NCI-H128 (cell line): ENCODE data around the gene FAM124A.

ENCODE experiments used
- DNase-seq: peaks from one replicate; lab custom pipeline; 2025; ENCODE audit not compliant: unreplicated experiment; lab: John Stamatoyannopoulos, UW

Gene FAM124A

DNA sequence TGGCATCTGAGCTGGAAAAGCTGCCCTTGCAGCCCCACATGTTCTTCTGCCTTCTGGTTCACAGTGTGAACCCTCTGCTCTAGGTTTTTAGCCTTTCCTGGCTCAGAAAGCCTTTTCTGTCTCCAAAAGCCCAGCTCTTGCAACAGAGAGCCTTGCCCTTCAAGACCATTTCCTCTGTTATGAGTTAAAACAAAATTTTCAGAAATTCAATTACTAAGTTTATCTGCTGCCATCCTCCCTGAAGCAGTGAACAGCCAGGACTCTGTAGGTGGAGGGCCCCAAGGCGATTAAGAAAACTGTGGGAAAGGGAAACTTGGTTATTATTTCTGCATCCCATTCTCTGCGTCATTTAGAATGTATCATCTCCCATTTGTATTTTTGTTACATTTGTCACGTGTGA lies 18.8 kb downstream of the FAM124A start:
- no peak for DNase-seq

DNA sequence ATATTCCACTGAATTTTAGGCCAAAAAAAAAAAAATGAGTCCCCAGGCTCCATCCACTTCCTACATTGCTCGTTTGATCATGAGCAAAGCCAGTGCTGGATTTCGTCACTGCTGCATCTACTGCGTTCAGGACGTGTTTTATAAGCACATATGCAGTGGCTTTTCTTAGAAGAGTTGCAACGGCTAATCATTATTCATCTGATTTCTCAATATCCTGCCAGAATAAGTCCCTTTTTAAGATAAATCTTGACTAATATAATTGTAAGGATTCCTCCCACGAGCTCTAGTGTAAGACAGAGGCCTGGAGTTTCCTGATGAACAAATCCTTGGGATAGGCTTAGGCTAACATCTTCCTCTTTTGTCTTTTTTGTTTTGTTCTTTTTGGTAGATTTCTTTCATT lies 19.5 kb downstream of the FAM124A start:
- no peak for DNase-seq

DNA sequence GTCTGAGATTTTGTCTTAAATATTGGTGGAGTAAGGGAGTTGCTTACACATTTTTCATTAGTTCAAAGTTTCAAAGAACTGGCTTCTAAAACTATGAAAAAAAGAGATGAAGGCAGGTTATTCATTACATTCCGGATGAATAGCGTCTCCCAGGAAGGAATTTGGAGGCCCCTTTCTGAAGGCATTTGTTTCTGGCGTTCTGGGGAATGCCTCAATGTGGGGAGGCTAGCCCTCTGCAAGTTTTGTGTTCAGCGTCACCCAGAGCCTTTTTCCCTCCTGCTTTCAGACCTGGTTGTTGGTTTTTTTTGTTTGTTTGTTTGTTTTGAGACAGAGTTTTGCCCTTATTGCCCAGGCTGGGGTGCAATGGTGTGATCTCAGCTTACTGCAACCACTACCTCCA lies 21.0 kb downstream of the FAM124A start:
- no peak for DNase-seq

DNA sequence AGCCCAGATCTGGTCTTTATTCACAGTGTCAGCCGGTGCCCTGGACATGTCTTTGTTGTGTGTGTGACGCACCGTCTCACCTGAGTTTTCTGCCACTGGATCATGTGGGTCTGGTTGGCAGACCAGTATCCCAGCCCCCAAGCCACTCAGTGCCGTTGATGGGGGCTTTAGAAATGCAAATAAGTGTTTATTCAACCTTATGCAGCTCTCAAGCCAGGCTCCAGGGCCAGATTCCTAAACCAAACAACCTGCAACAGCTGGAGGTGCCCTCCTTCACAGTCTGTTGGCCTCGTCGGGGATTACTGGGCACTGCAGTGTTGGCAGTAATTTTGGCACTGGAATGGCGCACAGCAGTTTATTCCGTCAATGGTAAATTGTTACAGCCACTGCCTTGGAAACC lies 21.6 kb downstream of the FAM124A start:
- no peak for DNase-seq

DNA sequence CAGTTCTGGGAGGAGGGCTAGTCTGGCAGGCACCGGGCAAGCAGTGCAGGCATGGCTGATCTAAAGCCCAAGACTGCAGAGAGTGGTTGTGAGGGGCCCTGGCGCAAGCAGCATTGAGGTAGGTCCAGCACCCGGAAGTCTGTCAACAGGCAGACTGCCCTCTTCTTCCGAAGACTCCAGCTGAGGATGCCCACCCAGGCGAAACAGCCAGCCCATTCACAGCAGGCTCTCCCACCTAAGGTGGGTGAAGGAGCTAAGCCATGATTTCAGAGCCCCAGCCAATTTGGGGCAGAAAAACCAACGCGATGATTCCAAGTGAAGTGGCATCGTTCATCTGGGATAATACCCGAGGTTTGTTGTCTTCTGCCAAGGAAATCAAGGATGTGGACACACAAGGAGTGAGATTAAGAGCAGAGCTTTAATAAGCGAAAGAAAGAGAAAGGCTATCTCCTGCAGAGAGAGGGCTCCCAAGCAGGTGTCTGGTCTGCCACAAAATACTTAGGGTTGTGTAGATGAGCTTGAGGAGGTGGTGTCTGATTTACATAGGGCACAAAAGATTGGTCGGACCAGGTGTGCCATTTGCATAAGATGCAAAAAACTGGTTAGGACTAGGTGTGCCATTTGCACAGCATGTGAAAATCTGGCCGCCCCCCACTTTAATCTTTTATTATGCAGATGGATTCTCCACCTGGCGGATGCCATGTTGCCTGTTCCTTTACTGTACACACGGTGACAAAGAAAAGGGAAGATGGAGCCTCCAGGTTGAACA lies 22.6 kb downstream of the FAM124A start:
- DNase-seq, result no peak

DNA sequence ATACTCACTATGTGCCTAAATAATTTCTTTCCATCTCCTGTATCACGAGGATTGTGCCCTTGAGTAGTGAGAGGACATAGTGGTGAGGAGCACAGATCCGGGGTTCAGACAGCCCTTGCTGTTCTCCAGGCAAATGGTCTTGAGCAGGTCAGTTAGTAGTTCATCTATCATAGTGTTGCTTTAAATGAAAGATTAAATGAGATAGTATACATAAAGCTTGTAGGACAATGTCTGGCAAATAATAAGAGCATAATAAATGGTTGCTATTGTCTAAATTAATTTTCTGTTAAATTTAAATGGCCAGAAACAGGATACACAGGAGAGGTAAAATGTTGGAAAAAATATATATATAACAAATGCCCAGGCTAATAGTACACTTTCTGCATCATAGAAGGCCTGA lies 23.4 kb downstream of the FAM124A start:
- no peak for DNase-seq

DNA sequence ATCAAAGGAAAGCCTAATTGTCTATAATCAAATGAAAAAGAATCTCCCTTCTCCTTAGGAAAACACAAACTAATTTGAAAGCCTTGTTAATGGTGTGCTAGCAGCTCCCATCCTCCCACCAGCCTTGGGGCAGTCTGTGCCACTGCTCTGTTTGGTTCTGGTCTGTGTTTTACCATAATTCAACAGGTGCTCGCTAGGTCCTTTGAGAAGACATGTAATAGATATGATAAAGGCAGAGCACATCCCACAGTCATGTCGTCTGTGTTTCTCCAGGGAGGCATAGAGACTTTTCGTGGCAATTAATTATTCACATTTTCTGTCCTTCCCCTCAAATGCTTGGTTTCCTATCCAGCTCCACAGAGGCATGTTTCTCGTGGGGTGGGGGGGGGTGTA lies 23.8 kb downstream of the FAM124A start:
- no peak for DNase-seq

DNA sequence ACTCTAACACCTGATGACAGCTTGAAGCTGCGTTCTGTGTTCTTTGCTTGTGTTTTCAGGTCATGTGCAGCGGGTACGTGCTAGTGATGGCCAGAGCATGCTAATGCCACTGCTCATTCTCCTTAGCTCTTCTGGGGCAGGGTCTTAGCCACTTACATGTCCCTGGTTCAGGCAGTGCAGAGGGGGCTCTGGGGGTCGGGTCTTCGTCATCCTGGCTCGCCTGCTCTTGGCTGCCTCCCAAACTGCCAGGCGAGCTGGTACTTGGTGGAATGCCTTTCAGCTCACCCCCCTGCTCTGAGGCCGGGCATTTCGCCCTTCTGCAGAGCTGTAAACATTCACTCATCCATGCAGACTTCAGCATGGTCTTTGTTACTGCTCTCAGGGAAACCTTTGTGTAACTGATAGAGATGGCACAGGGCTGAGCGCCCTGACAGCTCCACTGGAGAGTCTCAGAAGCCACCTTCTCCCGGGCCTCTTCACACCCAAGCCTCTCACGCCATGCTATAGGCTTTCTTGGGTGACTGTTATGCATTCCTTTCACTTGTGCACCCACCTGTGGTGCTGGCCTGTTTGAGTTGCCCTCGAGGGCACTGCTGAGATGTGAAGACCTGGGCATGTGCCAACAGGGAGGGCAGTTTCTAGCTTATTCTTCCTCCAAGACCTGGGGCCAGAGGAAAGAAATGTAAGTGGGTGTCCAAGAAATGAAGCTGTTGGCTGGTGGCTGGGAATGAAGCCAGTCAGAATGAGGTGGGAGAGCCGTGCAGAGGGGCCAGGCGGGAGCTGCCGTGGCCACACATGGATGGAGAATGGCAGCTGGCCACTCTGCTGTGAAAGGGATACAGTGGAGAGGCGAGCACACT lies 24.4 kb downstream of the FAM124A start:
- peak; percentile 28 for DNase-seq

DNA sequence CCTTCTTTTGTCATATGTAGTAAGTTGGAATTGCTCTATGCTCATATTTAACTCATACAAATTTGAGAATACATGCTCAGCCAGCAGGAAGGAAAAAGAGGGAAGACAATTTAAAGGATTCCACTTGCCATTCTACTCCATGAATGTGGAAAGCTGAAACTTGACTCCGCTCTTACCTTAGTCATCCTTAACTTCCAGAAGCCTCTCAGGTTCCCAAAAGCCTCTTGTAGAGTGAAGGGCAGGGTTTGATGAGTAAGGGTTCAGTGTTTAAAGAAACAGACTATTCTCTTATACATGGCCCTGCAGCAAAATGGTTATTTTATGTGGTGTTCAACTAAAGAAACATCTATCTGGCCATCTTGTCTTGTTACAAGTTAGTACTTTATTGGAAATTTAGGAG lies 27.1 kb downstream of the FAM124A start:
- DNase-seq, result no peak

DNA sequence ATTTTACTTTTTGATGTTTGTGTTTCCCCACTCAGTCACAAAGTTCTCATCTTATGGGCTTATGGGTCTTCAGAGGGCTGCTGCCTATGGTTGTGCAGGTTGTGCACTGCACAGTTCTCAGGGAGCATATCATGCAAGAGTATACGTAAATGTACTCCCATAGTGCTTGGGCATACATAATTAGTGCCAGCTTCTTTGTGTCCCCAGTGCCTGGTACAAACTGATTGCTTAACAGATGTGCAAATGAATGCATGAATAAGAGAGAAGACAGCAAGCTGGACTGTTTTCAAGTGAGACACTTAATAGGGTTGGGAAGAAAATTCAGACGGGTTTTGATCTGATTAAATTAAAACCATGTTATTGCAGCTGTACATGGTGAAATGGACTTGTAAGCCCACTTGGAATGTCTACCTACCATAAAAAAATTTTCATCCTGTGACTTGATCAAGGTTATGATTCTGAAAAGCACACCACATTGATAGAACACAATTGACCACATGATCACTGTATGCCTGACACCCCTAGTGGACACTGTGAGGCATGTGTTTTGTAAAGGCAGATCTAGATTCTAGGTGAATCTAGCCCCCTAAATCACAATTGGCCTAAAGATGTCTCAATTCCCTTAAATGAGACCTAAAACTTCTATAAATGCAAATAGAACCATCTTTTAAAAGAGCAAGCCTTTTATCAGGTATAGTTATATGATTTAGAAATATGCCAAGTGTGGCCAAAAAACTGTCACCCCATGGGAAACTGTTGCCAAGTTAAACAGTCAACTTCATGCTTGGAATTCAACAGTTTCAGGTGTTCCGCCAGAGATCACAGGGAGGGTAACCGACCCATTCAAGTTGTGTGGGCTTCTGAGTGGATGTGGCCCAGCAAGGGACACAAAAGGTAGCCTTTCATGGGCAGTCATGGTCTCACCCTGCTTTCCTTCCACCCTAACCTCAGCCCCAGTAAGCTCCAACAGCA lies 27.9 kb downstream of the FAM124A start:
- no peak for DNase-seq

DNA sequence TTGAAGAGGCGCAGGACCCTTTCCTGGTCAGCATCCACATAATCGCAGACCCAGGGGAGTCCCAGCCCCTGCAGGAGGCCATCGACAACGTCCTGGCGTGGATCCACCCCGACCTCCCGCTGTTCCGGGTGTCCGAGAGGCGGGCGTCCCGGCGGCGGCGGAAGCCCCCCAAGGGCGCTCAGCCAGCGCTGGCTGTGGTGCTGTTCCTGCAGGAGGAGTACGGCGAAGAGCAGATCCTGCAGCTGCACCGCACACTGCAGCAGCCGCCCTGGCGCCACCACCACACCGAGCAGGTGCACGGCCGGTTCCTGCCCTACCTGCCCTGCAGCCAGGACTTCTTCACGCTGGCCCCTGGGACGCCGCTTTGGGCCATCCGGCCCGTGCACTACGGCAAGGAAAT lies 29.3 kb downstream of the FAM124A start:
- DNase-seq, result no peak

DNA sequence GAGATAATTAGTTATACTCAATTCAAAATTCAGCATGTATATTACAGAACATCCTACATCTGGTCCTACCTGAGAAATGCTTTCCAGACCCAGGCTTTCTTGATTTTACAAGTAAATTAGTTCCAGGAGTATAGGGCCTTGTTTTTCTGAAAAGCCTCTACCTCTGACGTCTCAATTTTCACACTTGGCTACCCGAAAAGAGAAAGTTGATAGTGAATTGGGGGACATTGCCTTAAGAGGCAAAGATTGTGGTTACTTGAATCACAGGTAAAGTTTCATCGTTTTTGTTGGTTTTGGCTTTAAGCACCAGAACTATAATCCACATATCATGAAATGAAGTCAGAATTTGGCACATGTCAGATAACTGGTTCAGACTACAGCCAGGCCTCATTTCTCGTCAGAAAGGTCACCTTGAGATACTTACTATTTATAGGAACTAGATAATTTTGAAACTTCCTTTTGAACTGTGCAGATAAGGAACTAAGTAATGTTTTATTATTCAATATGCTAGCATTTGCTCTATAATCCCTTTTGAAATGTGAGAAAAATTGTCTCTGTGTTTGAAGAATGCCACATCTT lies 30.8 kb downstream of the FAM124A start:
- DNase-seq, result no peak

DNA sequence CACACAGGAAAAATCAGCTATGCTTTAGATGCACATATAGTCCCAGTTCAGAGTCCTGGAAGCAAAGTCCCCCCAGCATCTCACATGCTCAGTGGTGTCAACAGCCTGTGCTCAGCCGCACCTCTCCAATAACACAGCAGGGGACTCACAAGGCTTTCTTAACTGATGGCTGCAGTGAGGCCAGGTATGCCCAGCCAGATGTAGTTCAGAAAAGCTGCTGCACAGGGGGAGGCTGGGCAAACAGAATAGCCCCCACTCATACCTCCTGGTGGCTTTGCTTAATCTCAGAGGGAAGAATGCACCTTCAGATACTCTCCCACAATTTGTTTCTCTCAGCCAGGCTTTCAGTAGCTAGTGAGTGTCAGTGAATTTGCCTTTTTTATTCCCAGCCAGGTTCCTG lies 33.4 kb downstream of the FAM124A start:
- no peak for DNase-seq

DNA sequence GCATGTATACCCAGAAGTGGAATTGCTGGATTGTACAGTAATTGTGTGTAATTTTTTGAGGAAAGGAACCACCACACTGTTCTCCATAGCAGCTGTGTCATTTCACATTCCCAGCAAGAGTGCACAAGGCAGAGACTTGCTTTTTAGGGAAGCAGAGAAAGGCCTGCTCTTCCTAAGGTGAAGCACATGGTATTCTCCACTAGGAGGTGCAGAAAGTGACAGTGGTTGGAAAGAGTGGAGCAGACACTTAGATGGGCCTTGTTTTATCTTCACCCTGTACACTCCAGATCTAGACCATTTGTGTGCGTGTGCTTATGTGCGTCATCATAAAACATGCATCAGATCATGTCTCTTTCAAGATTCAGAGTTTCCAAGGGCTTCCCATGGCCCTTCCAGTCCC lies 35.0 kb downstream of the FAM124A start:
- DNase-seq, result no peak

DNA sequence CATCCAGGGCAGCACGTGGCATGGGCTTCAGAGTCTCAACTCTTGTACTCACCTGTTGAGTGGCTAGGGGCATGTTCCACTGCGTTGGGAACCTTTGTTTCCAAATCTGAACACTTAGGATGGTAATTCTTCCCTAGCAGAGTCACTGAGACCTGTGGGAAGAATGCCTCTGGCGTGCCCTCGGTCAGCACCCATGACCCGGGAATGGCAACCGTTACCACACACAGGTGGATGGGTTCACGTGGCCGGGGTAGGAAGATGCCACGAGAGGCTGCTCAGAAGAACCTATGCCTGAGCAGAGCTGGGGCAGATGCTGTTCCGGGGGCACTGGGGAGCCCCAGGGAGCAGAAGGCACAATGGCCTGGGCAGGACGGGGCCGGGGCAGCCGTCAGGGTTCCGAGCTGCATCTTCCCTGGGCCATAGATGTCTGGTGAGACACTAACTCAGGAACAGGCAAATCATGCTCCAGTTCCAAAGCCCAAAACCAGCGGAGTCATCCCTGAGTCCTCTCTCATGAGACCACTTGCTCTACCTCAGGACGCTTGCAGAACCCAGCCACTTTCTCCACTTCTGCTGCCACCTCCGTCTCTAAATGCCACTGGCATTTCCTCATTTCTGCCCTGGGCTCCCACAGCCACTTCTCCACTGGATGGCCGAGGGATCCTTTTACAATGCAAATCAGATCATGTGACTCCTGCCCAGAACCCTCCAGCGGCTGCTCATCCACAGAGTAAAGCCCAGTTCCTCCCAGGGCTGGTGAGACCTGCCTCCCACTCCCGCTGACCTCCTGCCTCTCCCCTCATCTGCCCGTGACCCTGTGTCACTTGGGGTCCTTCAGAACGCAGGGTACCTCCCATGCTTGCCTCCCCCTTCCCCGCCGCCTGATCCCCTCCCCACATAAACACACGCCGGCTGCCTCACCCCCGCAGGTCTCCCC lies 36.7 kb downstream of the FAM124A start:
- no peak for DNase-seq

DNA sequence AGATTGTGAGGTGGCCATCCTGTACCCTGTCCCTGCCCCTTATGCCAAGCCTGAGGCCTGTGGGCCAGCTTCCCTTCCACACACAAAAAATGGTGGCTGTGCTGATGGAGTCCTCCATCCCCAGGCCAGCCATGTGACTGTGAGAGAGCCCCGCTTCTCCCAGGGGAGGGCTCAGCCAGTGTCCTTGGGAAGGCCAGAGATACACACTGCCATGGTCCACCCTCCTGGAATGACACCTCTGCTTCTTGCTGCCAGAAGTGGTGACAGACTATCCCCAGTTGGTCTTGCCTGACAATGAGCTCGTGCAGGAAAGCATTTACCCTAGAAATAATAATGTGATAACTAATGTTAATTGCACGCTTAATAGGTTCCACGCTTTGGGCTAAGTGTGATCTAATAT lies 38.0 kb downstream of the FAM124A start:
- no peak for DNase-seq

DNA sequence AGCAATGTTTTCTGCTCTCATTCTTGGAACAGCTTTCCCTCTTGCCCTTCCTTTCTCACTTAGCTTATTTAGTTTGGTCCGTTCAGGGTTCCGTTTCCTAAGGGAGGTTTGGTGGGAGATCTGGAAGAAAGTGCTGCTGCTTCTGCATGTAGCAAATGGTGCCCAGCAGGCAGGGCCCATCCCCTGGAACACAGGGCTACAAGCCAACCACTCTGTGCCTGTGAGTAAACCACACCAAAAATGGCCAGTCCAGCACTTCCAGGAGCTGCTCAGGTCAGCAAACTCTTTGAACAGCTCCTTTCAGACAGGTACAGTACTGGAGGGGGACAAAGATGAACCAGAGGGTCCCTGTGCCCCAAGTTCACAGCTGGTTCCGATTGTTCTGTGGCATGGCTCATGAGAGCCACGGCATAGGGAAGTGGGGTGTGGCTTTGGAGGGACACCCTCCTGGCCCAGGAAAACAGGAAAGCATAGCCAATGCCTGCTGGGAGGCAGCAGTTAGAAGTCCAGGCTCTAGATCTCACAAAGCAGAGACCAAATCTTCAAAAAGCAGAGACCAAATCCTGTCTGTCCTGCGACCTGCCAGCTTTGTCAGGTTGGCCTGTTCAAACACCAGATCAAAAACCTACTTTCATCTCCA lies 39.5 kb downstream of the FAM124A start:
- DNase-seq, result no peak

DNA sequence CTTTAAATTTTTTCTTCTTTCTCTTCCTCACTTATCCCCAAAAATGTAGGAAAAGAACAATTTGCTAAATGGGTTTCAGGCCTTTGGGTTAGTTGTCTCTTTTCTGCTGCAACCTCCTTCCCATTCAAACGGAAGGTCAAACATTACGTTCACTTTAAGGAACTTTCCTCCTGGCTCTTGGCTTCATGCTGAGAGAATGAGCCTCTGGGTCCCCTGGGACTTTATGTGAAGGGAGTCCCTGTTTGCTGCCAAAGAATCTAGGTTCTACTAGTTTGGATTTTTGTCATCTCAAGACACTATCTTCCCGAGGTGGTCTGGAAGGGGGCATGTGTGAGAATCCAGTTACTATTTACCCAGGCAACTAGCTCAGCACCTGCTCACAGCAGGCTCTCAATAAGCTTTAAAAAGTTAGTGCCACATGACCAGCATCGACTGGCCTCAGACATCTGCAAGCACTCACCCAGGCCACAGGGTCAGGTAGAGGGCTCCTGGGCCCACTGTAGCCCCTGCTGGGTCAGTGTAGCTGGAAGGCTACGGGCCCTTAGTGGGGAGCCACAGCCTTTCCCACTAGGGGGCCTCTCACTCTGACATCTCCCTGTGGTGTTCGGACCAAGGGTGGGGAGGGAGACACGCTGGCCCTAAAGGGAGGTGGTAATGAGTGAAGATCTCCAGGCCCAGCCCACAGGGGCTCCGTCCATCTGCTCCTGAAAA lies 40.5 kb downstream of the FAM124A start:
- no peak for DNase-seq

DNA sequence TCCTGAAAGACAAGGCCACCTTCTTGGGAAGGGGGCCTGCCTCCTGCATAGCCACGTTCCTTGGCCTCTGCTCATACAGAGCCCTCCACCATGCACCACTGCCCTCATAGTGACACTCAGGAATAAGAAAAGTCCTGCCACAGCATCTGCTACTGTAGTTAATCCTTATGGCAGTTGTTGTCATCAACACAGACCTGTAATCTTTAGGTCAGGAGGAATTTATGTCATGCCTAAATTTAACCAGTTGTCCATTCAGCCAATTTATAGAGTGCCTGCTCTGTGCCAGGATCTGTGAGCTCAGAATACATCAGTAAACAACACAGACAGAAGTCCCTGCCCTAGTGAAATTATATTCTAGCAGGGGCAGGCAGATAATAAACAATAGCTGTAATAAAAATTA lies 44.4 kb downstream of the FAM124A start:
- DNase-seq, result no peak
